Mucosa of rectum (tissue), 2 donors: ENCODE results near the gene MNAT1.

Source experiments
- H3K27ac ChIP-seq, 2 donors: one replicate each; pipeline ENCODE4 v1.7.0; 2013; ENCODE audit warnings: inconsistent platforms in 2 of 2, low read depth in 2 of 2, low read length in 2 of 2
- H3K27me3 ChIP-seq, 2 donors: one replicate each; pipeline ENCODE4 v1.7.0; 2013; ENCODE audit warnings: low read length in 2 of 2; ENCODE audit not compliant: control insufficient read depth in 2 of 2, insufficient read depth in 2 of 2
- H3K36me3 ChIP-seq, 2 donors: one replicate each; pipeline ENCODE4 v1.7.0; 2013; ENCODE audit warnings: low read length in 2 of 2; ENCODE audit not compliant: control insufficient read depth in 2 of 2, insufficient read depth in 2 of 2
- H3K4me1 ChIP-seq, 2 donors: one replicate each; pipeline ENCODE4 v1.7.0; 2013; ENCODE audit warnings: low read length in 2 of 2, mild to moderate bottlenecking in 1 of 2; ENCODE audit not compliant: control insufficient read depth in 2 of 2, insufficient read depth in 2 of 2
- H3K4me3 ChIP-seq, 2 donors: one replicate each; pipeline ENCODE4 v1.7.0; 2013; ENCODE audit warnings: low read length in 2 of 2
- H3K9ac ChIP-seq, 2 donors: one replicate each; pipeline ENCODE4 v1.7.0; 2013; ENCODE audit warnings: low read length in 2 of 2, low read depth in 1 of 2, mild to moderate bottlenecking in 1 of 2
- H3K9me3 ChIP-seq, 2 donors: one replicate each; pipeline ENCODE4 v1.7.0; 2013; ENCODE audit warnings: low read length in 2 of 2; ENCODE audit not compliant: control insufficient read depth in 2 of 2
- donor health status: healthy.
- donor health status: Normal muscosa, but diverticular disease.

Gene MNAT1

DNA sequence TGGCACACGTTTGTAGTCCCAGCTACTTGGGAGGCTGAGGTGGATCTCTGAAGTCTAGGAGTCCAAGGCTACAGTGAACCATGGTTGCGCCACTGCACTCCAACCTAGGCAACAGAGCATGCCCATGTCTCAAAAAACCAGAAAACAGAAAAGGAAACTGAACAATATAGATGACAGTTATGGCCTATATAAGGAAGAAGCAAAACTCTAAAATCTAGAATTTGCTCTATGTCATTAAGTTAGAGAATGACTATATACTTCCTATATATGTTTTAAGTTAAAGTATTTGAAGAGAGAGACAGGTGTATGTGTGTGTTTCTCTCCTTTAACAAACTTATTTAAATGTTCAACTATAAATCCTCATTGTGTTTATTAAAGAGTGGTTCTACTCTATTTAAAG, 65.8 kb downstream of the MNAT1 start:
- Histone ChIP-seq H3K4me1 (no peaks in the 10 kb centered on the region), H3K27me3 (no peaks in the 10 kb centered on the region), H3K36me3 (no peaks in the 10 kb centered on the region), H3K27ac (no peak overlapping the region), H3K4me3 (no peak overlapping the region), H3K9ac (no peak overlapping the region), H3K9me3 (no peaks in the 10 kb centered on the region)

DNA sequence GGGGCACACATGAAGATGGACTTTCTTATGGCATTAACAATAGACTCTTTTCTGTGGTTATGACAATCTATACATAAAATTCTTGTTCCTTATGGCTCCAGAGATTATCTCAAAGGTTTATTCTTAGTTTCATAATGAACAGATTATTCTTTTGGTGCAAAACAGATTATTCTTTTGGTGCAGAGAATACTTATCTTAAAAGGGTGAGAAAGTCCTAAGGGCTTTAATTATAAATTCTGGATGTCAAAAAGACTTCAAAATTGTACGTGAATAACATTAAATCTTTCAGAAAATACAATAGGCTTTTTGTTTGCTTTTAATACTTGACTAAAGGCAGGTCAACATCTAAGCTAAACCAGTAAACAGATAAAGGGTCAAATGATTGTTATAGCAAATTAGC, 69.3 kb downstream of the MNAT1 start:
- H3K27ac ChIP-seq: no peak overlapping the region
- no peak overlapping the region for H3K4me3 ChIP-seq
- H3K9me3 ChIP-seq: no peaks in the 10 kb centered on the region
- peaks cover 3% of the 10 kb centered on the region in 2 donors for H3K36me3 ChIP-seq
- H3K9ac ChIP-seq: no peak overlapping the region
- H3K27me3 ChIP-seq: no peaks in the 10 kb centered on the region
- no peaks in the 10 kb centered on the region for H3K4me1 ChIP-seq

DNA sequence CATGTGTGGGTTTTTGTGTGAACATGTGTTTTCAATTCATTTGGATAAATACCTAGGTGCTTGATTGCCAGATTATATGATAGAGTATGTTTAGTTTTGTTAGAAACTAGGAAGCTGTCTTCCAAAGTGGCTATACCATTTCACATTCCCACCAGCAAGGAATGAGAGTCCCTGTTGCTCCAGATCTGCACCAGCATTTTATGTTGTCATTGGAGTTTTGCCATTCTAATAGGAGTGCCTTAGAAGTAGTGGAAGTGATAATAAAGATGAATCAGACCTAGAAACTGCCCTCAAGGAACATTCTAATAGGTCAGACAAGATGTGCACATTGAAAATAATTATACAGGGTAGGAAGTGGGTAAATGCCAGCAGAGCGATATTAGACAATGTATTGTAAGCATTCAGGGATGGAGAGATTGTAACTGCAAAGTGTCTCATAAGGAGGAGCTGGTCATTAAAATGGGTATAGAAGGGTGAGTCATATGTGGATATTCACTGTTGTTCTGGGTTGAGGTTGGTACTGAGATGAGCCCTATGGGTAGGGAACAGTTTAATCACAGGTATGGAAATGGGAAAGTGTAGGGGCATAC, 71.4 kb downstream of the MNAT1 start:
- H3K9ac ChIP-seq: no peak overlapping the region
- H3K4me3 ChIP-seq: no peak overlapping the region
- H3K4me1 ChIP-seq: no peaks in the 10 kb centered on the region
- H3K27me3 ChIP-seq: no peaks in the 10 kb centered on the region
- H3K27ac ChIP-seq: no peak overlapping the region
- H3K36me3 ChIP-seq: peaks cover 3% of the 10 kb centered on the region in 2 donors
- no peaks in the 10 kb centered on the region for H3K9me3 ChIP-seq

DNA sequence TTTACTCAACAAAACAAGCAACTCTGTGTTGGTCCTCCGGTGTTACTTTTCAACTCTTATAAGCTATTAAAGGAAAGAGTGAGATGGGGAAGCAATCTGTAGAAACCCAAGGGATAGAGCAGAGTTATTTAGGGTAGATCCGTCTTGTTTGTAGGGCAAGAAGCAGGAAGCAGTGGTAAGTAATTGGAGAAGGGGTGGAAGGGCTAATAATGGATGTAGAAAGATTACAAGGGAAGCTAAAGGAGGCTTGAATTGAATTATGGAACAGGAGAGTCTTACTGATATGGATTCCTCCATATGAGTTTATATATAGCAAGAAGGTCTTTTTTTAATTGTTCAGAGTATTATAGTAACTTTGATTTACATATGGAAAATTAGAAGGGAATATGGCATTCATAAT, 72.7 kb downstream of the MNAT1 start:
- no peaks in the 10 kb centered on the region for H3K9me3 ChIP-seq
- H3K27me3 ChIP-seq: no peaks in the 10 kb centered on the region
- H3K4me3 ChIP-seq: no peak overlapping the region
- H3K9ac ChIP-seq: no peak overlapping the region
- H3K36me3 ChIP-seq: peaks cover 6 to 7% of the 10 kb centered on the region in 2 donors
- H3K27ac ChIP-seq: no peak overlapping the region
- H3K4me1 ChIP-seq: no peaks in the 10 kb centered on the region

DNA sequence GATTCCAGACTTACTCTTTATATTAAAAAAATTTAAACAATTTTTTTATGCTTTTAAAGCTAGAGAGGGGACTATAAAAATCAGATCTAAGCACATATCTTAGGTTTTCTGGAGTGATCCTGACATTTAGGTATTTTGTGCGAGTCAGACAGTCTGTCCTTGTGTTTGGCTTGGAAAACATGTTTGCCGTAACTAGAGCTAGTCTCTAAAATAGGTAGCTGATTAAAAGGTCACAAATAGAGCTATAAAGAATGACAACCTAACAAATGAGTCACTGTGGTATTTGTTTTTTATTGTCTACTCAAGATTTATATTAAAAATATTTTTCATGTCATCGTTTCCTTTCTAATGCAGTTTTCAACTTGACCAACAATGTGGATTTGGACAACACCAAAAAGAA, 73.4 kb downstream of the MNAT1 start:
- no peak overlapping the region for H3K9ac ChIP-seq
- H3K27me3 ChIP-seq: no peaks in the 10 kb centered on the region
- H3K36me3 ChIP-seq: peaks cover 11 to 13% of the 10 kb centered on the region in 2 donors
- no peaks in the 10 kb centered on the region for H3K4me1 ChIP-seq
- no peak overlapping the region for H3K4me3 ChIP-seq
- no peaks in the 10 kb centered on the region for H3K9me3 ChIP-seq
- no peak overlapping the region for H3K27ac ChIP-seq

DNA sequence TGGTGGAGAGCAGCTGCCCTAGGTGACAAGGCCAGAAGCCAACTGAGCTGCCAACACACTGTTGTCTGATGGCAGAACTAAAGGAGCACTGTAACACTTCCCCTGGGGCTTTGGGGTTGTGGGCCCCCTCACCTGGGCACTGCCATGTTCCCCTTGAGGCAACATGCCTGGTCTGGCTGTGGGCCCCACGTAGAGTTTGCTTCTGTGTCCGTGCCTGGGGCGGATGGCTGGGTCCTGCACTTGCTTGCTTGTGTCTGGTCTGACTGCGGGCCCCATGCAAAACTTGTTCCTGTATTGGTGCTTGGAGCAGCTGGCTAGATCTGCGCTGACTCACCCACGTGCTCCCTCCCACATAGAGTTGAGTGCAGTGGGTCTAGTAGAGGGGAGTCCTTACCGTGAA, 78.4 kb downstream of the MNAT1 start:
- no peaks in the 10 kb centered on the region for H3K9me3 ChIP-seq
- H3K9ac ChIP-seq: no peak overlapping the region
- H3K4me1 ChIP-seq: no peaks in the 10 kb centered on the region
- H3K36me3 ChIP-seq: peaks cover 15 to 18% of the 10 kb centered on the region in 2 donors
- no peak overlapping the region for H3K27ac ChIP-seq
- H3K27me3 ChIP-seq: no peaks in the 10 kb centered on the region
- no peak overlapping the region for H3K4me3 ChIP-seq

DNA sequence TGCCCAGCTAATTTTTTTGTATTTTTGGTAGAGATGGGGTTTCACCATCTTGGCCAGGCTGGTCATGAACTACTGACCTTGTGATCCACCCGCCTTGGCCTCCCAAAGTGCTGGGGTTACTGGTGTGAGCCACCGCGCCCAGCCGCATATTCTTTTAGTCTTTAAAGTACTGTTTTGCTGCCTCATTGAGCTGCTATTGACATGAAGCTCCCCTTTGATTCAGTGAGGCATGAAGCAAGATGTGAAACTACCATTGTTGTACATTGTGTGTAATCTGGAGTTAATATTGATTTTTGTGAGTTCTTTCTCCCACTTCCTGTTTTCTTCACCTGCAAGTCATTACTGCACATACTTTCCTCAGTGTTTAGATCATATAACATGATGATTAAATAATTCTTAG, 80.8 kb downstream of the MNAT1 start:
- no peaks in the 10 kb centered on the region for H3K27me3 ChIP-seq
- no peak overlapping the region for H3K27ac ChIP-seq
- H3K9me3 ChIP-seq: no peaks in the 10 kb centered on the region
- H3K4me3 ChIP-seq: no peak overlapping the region
- no peak overlapping the region for H3K9ac ChIP-seq
- H3K36me3 ChIP-seq: peaks cover 12 to 15% of the 10 kb centered on the region in 2 donors
- no peaks in the 10 kb centered on the region for H3K4me1 ChIP-seq

DNA sequence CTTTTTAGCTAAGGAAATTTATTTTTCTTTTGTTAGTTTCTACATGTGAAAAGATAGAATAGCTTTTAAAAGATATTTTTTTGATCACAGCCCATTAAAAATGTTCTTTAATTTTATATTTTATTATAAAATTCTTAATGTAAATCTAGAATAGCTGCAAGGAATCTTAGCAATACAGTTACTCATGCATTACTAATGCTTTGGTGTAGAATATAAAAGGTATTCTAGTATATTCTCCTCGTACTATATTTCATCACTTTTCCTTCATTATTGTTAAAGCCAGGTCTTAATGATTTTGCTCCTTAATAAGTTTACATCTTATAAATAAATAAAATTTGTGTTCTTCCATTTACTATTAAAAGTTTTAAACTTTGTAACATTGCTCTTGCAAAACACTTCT, 82.6 kb downstream of the MNAT1 start:
- Histone ChIP-seq H3K27me3 (no peaks in the 10 kb centered on the region), H3K4me3 (no peak overlapping the region), H3K9me3 (no peaks in the 10 kb centered on the region), H3K36me3 (peaks cover 9 to 14% of the 10 kb centered on the region in 2 donors), H3K9ac (no peak overlapping the region), H3K4me1 (no peaks in the 10 kb centered on the region), H3K27ac (no peak overlapping the region)

DNA sequence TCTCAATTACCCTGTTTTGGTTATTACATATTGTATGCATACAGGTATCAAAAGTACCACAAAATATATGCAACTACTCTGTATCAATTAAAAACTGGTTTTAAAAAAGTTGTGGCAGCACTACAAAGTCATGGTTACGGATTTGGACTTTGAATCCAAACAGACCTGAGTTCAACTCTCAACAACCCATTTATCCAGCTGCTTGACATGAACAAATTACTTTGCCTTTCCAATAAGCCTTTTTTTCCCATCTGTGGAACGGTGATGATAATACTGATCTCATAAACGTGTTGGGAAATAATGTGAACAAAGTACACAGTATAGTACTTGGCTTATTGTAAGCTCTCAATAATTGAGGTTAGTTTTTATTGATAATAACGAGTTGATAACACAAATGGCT, 85.0 kb downstream of the MNAT1 start:
- H3K4me3 ChIP-seq: no peak overlapping the region
- H3K9ac ChIP-seq: no peak overlapping the region
- no peaks in the 10 kb centered on the region for H3K9me3 ChIP-seq
- no peak overlapping the region for H3K27ac ChIP-seq
- no peaks in the 10 kb centered on the region for H3K4me1 ChIP-seq
- no peaks in the 10 kb centered on the region for H3K27me3 ChIP-seq
- H3K36me3 ChIP-seq: no peaks in the 10 kb centered on the region

DNA sequence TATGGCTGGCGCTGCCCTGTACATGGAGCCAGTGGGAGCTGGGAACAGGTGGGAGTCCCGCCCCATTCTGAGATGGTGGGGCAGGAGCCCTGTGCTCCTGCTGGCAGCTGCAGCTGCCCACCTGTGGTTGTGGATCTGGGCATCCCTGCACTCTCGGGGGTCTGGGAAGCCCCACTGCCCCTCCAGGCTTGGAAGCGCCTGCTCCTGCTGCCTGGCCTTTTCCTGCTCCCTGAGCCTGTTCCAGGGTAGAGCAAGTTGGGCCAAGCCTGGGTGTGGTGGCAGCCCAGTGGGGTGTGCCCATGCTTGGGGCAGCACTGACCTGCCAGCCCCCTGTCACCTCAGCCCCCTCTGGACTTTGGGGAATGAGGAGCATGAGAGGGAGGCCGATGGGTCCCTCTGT, 104.0 kb downstream of the MNAT1 start:
- H3K27me3 ChIP-seq: no peaks in the 10 kb centered on the region
- no peaks in the 10 kb centered on the region for H3K36me3 ChIP-seq
- H3K4me1 ChIP-seq: no peaks in the 10 kb centered on the region
- H3K4me3 ChIP-seq: no peak overlapping the region
- no peaks in the 10 kb centered on the region for H3K9me3 ChIP-seq
- no peak overlapping the region for H3K9ac ChIP-seq
- H3K27ac ChIP-seq: no peak overlapping the region

DNA sequence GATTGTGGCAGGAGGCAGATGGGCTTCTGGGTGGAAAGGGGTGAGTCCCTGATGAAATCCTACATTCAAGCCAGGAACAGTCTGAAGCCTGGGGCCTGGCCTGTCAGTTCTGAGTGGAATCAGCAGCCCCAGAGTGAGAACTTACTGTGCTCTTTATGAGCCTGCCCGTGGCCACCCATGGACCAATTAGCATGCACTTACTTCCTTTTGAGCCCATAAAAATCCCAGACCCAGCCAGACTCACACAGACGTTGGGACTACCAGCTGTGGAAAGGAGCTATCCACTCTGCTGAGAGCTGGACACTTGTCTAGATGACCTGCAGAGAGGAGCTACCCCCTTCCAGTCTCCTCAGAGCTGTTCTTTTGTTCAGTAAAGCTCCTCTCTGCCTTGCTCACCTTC, 104.5 kb downstream of the MNAT1 start:
- no peak overlapping the region for H3K9ac ChIP-seq
- H3K36me3 ChIP-seq: no peaks in the 10 kb centered on the region
- no peak overlapping the region for H3K27ac ChIP-seq
- H3K27me3 ChIP-seq: no peaks in the 10 kb centered on the region
- no peak overlapping the region for H3K4me3 ChIP-seq
- H3K4me1 ChIP-seq: no peaks in the 10 kb centered on the region
- no peaks in the 10 kb centered on the region for H3K9me3 ChIP-seq
